ENCODE results near the gene ESF1.
"Not testable (repeated sequence)": the region's sequence is repeated elsewhere in the genome, so short reads cannot be mapped to it uniquely, and the experiment has no call there.

The ESF1 gene

DNA sequence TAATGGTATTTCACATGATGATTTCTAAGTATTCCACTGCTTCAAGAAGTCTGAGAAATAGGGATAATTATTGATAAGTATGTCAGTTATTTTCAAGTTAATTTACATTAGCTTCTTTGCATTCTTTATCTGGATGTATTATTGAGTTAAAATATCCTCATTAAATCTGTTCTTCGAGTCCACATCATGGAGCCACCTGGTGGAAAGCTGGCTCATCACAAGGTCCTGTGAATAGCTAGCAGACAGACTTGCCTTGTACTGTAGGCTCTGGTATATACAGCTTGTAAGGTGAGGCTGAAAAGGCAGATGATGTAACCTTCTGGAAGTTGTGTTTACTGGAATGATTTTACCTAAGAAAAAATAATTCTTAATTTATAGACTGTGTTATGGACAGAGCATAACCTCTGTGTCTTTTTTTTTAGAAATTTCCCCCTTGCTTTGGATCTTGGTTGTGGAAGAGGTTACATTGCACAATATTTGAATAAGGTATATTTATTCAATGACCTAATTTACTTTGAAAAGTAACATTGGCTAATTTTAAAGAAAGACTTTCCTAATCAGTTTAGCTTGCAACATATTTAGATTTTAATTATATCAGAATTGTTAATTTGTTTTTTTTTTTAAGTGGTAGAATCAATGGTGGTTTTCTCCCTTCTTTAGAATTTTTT is 3.6 kb upstream of the ESF1 start:
- peak; percentile 35 for DNase-seq

DNA sequence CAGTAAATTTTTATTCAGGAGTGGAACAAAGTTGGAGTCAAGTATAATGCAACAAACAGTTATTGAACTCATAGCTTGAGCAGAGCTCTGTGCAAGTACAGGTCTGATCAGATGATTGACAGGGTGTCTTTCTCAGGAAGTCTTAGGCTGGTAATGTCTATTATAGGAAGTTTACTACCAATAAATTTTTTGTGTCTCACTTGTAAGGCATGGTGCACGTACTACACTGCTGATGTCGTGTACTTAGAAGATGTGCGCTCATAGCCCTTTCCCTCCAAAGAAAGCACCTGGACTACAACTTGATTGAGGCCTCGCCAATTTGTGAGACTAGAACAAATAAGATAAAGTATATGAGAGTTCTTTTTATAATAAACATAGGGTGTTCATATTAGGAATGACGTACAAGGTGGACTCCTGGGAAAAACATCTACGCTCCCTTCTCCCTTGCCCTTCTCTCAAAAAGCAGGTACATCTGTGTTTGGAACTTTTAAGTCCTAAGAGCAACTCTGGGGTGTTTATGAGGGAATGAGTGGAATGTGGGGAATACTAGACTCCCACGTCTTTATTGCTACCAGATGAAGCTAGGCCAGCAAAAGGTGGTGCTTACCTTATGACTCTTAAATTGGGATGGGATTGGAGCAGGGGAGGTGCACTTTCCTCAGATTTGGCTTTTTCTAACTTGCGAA is 1.6 kb upstream of the ESF1 start:
- DNase-seq, result no peak

DNA sequence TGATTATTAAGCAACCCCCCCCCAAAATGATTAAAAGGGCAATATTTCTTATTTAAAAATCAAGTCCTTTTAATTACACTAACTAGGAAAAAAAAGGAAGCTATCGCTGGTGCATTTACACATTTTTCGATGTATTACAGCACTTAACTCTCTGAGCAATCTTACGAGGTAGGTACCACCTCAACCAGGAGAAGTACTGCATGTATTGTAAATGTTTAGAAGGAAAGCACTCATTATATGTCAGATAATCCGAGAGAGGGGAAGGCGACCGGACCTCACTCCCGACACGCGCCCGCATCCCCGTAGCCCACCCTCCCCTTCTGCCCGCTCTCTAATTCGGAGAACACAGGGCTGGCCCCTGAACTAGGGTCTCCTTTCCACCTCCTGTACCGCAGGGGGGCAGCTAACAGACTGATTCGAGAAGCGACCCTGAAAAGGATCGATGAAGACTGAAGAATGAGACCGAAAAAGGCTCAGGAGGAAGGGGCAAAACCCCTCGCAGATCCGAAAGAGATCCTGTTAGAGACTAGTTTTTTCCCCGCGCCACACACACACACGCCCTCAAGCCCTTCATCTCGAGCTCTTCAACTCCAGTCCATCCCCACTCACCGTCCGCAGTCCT is 337 bp downstream of the ESF1 start:
- DNase-seq, result no peak

DNA sequence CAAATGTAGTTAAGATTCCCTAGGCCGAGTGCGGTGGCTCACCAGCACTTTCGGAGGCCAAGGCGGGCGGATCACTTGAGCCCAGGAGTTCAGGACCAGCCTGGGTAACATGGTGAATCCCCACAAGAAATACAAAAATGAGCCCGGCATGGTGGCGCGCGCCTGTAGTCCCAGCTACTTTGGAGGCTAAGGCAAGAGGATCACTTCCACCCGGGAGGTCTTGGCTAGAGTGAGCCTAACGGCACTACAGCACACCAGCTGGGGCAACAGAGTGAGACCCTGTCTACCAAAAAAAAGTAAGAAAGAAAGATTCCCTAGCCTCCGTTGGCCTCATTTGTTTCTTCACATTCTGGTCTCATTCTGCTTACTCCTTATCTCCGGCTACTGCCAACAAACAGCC is 1.2 kb downstream of the ESF1 start:
- no peak for DNase-seq

DNA sequence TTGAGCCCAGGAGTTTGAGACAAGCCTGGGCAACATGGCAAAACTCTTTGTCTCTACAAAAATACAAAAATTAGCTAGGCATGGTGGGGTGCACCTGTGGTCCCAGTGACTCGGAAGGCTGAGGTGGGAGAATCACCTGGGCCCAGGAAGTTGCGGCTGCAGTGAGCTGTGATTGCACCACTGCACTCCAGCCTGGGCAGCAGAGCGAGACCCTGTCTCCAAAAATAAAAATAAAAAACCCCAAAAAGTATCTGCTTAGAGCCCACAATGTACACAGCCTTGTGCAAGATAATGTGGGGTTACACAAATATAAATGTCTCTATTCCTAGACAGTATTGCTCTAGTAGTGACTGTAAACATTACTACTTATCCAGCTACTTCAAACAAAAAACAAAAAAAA is 5.9 kb downstream of the ESF1 start:
- no peak for DNase-seq

DNA sequence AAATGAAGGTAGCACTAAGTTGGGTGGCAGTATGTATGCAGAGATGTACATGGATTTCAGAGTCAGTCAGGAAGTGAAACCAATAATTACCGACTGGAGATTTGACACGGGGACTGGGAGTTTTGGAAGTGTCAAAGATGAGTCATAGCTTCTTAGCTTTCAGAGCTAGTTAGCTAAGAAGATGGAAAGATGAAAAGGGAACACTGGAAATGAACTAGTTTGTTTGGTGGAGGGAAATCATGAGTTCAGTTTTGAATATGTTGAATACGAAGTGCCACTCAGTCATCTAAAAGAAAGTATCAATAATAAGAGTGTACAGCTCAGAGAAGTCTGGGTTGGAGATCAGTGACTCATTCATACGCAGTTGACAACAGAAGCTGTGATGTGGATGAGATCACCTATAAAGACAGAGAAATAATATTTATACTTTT is 7.5 kb downstream of the ESF1 start:
- DNase-seq, result no peak

DNA sequence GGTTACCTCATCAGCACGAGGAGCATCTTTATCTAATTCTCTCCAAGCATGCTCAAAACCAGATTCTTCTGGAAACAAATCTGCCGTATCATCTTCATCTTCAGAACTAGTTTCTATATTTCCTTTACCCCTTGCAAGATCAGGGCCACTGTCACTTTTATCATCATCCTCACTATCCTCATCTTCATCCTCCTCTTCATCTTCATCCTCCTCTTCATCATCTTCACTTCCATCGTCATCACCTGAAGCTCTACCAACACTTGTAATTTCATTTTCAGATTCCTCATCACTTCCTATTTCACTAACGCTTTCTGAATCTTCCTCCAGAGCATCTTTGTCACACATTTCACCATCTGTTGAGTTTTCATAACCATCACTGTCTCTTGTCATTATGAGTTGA is 8.9 kb downstream of the ESF1 start:
- DNase-seq, result no peak

DNA sequence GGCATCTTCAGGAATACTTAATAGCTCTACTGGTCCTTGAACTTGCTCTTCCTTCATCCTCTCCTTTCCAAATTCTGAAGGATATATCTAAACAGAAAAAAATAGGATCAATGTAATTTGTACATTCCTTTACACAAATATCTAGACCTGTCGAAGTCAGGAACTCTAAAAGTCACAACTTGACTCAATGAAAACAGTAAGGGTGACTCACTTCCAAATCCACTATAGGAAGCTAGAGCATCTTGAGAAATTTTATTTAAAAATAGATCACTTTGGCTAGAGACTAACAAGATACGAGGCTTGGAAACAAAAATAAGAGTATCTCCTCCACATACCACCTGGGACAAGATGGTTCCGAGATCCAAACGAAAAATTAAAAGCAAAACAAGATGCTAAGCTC is 12.2 kb downstream of the ESF1 start:
- no peak for DNase-seq

DNA sequence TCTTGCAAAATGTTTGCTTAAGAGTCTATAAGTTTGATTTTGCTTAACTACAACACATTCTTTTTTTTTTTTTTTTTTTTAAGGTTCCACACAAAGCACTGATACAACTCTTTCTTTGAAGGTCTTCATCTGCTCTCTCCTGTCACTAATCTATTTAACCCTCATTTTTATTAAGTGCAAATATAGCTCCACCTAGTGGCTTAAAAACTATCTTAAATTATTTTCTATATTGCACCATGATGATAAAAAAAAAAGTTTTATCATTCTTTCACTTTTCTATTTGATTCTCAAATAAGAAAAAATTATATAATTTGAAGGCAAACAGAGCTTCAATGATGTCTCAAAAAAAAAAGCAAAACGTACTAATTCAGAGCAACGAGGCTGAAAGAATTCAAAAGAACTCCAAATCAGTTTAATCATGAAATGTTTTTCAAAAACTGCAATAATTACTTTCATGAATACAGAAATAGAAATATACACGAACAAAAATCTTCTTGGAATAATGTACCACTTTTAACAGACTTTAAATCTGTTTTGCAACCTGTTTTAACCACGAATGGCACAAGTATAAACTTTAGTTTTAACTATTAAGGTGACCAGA is 12.8 kb downstream of the ESF1 start:
- no peak for DNase-seq

DNA sequence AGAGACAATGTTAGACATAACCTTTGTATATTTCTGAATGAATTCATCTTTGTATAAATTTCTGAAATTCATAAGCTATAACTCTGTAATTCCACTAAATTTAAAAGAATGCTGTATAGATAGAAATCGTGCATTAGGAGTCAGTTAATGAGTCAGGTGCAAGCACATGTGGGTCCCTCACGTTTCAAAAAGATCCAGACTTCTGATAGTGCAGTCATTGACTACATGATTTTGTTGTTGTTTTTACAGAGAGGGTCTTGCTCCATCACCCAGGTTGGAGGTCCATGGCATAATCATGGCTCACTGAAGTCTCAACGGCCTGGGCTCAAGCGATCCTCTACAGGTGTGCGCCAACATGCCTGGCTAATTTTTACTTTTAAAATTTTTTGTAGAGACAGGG is 14.6 kb downstream of the ESF1 start:
- DNase-seq, result no peak

DNA sequence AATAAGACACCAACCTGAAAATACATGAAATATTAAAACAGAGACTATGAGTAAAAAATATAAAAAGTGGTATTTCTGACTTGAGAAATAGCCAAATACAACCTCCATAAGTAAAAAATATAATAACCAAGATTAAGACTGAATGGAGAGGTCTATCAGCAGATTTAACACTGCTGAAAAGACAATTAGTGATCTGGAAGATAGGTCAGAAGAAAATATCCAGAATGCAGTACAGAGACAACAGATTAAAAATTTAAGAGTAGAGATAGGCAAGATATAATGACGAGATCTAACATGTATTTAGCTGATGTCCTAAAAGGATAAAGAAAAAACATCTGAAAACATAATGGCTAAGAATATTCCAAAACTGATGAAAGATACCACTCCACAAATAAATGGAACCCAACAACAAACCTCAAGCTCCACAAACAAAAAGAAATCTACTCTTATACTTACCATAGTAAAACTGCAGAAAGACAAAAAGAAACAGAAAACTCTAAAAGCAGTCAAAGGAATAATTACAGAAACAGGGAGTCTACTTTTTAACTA is 18.8 kb downstream of the ESF1 start:
- DNase-seq, result no peak

DNA sequence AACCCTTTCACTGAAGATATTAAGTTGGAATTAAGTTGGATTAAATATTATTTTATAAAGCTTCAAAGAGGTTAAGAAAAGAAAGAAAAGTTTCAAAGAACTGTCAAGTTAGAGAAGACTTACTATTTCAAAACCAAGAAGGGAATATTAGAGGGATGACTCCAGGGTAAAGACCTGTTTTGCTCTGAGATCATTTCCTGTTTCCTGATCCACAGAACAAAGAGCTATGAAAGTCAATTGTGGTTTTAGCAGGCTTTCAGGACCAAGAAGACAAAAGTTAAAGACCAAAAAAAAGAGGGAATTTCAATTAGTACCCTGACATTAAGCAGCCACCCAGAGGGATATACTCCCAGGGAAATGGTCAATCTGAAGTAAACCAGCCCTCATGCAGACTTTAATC is 19.4 kb downstream of the ESF1 start:
- no peak for DNase-seq

DNA sequence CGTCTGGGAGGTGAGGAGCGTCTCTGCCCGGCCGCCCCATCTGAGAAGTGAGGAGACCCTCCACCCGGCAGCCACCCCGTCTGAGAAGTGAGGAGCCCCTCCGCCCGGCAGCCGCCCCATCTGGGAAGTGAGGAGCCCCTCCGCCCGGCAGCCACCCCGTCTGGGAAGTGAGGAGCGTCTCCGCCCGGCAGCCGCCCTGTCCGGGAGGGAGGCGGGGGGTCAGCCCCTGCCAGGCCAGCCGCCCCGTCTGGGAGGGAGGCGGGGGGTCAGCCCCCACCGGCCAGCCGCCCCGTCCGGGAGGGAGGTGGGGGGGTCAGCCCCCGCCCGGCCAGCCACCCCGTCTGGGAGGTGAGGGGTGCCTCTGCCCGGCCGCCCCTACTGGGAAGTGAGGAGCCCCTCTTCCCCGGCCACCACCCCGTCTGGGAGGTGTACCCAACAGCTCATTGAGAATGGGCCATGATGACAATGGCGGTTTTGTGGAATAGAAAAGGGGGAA is 24.2 kb downstream of the ESF1 start:
- not testable (repeated sequence) for DNase-seq

DNA sequence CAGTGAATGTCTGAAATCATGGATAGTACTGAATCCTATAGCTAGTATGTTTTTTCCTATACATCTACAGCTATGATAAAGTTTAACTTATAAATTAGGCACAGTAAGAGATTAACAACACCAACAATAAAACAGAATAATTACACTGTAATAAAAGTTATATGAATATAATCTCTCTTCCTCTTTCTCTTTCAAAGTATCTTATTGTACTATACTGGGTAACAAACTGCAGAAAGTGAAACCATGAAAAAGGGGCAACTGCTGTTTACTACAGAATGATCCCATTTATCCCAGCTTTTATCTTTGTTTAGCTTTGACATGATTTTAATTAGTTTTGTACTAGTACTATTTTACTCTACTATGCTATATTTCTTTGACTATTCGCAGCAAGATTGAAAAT is 25.8 kb downstream of the ESF1 start:
- no peak for DNase-seq

DNA sequence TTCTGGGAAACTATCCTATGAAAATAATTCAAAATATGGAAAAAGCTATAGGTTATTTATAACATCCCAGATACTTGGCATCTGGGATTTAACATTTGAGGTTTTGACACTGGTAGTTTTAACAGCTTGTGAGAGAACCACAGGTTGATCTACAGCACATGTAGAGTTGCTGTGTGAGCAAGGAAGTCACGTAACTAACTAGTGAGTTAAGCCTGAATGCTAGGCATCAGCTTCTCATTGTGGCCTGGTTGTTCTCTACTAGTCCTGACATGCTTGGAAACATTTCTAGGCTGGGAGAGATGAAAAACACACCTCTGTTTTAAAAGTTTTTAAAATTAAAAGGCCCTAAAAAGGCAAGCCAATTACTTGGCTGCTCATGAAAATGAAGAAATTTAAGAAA is 28.2 kb downstream of the ESF1 start:
- DNase-seq, result no peak

DNA sequence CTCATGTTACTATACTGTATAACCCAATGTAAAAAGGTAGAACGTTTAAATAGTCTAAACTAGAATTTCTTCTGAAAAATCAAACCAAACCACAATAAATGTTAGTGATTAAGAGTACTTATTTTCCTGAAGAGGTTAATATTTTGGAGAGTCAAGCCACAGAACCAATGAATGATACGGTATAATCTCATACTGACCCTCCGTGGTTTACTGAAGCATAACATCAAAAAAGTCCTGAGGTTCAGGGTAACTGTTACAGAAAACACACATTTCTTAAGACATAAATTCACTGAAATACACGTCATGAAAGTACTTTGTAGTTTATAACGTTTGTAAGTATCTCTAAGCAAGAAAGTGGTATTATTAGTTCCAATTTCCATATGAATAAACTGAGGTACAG is 28.9 kb downstream of the ESF1 start:
- DNase-seq, result no peak

DNA sequence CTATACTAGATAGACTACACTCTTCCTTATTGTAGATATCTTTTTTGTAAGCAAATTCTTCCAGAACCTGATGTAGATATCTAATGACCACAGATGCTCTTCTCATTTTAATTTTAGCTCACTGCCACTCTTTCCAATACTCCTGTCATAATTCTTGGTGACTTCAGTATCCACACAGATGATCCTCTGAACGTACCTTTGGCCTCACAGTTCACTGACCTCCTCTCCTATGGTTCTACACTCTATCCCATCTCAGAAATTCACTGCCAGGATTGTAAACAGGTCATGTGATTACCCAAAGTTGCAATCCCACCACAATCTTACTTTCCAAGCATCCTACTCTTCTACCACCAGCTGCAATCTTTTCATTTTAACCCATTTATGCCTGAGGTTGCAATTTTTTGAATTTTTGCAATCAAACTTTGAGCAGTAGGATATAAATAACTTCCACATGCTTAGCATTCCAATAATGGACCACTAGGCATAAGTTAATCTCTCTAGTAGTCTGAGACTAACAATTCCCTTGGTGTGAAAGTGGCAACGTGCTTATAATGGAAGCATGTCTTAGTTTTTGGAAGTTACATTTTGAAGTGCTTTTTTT is 31.2 kb downstream of the ESF1 start:
- no peak for DNase-seq

DNA sequence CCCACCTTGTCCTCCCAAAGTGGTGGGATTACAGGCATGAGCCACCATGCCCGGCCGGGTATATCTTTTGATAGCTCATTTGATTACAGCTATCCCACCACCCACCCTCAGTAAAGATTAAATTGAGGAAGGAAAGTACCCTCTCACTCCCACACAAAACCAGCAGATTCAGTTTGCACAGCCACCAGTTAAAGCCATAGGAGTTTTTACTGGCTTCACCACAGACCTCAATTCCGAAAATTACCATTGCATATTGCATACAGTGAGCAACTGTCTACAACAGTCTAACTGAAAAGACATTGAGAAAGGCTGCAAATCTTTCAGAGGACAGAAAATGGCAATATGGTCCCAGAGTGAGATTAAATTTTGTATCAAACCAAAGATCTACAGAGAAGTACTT is 34.9 kb downstream of the ESF1 start:
- no peak for DNase-seq

DNA sequence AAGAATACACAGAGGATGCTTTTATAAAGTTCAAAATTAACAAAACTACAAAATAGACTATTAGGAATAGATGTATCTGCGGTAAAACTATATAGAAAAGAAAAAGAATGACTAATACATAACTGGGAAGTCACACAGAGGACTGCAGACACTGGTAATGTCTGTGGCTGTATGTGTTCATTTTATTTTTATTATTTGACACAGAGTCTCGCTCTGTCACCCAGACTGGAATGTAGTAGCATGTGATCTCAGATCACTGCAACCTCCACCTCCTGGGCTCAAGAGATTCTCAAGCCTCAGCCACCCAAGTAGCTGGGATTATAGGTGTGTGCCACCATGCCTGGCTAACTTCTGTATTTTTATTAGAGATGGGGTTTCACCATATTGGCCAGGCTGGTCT is 38.9 kb downstream of the ESF1 start:
- no peak for DNase-seq

DNA sequence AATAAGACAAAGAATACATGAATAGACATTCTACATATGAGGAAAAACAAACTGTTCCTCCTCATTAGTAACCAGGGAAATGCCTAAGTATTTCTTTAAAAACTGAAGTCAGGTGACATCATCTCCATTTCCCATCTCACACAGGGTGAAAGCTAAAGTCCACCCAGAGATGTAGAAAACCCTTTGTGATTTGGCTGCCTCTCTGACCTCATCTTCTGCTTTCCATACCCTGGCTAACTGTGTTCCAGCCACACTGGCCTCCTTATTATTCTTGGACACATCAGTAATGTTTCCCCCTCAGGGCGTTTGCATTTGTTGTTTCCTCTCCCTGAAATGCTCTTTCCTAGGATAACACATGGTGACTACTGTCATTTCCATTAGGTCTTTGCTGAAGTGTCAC is 40.4 kb downstream of the ESF1 start:
- no peak for DNase-seq

DNA sequence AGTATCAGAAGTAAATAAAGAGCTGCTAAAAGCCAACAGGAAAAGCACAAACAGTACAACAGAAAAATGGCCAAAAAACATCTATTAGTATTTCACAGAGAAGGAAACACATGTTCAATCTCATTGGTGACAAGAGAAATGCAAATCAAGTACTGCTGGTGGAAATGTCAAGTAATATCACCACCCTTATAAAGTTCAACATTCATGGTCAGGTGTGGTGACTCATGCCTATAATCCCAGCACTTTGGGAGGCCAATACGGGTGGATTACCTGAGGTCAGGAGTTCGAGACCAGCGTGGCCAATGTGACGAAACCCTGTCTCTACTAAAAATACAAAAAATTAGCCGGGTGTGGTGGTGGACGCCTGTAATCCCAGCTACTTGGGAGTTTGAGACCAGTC is 42.8 kb downstream of the ESF1 start:
- DNase-seq, result no peak

DNA sequence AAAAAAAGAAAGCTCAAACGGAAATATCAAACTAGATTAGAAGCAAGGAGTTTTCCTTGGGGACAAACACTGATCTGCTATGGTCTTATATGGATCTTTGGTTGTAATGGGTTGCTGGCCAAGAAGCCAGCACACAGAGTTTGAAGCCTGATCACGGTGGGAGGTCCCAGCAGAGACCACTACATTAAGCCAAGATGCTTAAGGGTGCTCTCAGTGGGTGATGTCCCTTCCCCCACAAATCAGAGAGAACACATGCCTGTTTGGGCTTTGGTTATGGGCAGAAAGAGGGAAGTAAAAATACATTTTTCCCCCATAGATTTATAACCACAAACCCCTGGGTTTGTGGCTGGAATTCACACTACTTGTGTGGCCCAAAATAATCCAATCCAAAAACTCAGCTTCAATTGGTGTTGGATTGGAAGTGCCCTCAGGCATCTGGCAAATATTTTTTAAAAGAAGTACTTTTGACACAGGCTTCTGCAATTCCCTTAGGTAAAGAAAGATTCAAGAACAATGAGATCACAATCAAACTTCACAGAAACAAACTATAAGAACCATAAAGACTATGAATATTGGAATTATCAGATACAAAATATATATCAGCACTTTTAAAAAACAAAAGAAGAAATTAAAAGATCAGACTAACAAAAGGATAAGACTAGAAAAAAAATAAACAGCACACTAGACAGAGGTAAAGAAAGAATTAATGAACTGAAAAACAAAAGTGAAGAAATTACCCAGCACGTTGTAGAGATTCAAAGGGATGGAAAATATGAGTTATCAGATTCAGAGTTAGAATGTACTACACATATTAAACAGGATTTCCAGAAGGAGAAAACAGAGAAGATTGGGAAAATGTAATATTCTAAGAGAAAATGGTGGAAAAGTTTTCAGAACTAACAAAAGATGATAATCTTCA is 44.7 kb downstream of the ESF1 start:
- DNase-seq, result no peak

Data from CD4-positive, alpha-beta T cell treated with Interleukin-6 for 4 hours (primary cell).